LNCAP (cell line): ENCODE data around the gene CENPB.

ENCODE experiments used
- TF ChIP-seq, protein P1 (sequence below): fragments of 450-650 bp; IDR thresholded peaks from 2 replicates; pipeline ENCODE4 v1.5.1; 2017; ENCODE audit warnings: mild to moderate bottlenecking

Gene CENPB

DNA sequence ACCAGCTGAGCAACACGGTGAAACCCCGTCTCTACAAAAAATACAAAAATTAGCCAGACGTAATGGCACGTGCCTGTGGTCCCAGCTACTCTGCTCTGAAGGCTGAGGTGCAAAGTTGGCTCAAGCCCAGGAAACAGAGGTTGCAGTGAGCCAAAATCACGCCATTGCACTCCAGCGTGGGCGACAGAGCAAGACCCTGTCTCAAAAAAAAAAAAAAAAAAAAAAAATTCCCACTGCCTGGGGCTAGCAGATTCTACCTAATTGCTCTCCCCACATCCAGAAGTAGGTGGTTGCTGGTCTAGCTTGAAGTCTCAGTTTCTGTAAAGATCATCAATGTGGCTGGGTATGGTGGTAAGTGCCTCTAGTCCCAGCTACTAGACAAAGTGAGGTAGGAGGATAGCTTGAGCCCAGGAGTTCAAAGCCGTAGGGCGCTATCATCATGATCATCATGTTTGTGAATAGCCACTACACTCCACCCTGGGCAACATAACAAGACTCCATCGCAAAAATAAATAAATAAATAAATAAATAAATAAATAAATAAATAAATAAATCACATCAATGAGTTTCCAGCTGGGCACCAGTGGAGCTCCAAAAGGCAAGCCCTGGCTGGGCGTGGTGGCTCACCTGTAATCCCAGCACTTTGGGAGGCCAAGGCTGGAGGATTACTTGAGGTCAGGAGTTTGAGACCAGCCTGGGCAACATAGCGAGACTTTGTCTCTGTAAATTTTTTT is 27.5 kb upstream of the CENPB start:
- TF ChIP-seq, protein P1, sequence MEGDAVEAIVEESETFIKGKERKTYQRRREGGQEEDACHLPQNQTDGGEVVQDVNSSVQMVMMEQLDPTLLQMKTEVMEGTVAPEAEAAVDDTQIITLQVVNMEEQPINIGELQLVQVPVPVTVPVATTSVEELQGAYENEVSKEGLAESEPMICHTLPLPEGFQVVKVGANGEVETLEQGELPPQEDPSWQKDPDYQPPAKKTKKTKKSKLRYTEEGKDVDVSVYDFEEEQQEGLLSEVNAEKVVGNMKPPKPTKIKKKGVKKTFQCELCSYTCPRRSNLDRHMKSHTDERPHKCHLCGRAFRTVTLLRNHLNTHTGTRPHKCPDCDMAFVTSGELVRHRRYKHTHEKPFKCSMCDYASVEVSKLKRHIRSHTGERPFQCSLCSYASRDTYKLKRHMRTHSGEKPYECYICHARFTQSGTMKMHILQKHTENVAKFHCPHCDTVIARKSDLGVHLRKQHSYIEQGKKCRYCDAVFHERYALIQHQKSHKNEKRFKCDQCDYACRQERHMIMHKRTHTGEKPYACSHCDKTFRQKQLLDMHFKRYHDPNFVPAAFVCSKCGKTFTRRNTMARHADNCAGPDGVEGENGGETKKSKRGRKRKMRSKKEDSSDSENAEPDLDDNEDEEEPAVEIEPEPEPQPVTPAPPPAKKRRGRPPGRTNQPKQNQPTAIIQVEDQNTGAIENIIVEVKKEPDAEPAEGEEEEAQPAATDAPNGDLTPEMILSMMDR: no peak

DNA sequence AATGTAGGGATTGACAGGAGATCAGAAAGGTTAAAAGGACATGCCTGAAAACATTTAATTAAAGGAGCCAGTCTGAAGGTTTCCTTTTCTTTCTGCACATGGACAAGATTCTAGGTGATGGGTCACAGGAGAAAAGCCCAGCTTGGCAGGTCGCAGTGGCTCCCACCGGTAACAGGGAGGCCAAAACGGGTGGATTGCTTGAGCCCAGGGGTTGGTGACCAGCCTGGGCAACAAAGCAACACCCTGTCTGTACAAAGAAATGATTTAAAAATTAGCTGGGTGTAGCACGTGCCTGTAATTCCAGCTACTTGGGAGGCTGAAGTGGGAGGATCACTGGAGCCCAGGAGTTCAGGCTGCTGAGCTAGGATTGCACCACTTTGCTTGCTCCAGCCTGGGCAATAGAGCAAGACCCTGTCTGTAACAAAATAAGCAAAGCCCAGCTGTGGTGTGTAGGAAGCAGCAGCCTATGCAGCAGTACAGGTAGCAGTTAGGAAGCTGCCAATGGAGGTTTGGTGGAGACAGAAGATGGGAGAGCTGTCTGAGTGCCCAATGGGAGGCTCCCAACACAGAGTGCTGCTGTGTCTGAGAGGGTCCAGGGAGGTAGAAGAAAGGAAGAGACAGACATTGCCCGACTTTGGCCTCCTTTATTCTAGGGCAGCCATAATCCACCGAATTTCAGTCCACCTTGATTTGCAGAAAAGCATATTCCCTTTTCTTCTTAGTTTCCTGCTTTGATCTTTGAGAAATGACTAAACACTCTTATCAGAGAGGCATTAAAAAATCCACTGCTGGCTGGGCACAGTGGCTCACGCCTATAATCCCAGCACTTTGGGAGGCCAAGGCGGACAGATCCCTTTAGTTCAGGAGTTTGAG is 26.7 kb upstream of the CENPB start:
- TF ChIP-seq, protein P1: no peak

DNA sequence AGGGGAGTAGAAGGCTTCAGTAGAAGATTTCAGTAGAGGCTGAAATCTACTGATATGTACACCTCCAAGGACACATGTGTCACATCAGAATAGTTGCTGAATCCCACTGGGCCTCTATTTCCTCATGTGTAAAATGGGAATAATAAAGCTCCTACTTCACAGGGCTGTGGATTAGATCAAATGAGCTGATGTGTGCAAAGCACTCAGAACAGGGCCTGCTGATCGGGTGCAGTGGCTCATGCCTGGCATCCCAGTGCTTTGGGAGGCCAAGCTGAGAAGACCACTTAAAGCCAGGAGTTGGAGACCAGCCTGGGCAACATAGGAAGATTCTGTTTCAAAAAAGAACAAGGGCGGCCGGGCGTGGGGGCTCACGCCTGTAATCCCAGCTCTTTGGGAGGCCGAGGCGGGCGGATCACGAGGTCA is 25.7 kb upstream of the CENPB start:
- TF ChIP-seq, protein P1: no peak

DNA sequence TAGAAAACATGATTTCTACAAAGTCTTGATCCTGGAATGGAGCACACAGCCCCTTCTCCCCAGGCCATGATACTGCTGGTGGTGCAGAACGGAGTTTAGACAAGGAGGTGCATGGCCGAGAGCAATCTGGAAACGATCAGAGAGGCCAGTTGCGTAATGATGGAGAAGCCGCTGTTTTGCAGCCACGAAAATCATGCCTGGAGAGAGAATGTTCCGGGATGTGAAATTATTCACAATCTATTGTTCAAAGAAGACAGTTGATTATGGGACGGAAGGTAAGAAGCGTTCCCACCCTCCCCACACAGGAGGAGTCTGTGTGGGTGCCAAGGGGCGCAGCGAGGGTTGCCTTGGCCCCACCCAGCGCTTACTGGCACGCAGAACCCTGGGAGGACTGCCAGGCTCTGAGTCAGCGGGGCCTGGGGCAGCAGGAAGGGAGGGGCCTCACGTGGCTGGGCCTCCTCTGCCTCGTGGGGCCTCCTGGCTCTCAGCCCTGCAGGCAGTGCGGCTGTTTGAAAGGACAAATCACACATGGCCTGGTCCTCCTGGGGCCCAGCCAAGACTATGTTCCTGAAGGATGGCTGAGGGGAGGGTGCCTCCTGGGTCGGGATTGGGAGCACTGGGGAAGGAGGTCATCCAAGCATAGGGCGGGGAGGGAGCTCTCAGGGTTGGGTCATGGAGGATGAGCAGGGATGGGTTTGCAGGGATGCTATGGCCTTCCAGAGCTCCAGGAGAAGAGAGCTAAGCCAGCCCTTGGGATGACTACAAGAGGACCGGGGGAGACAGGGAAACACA is 25.1 kb upstream of the CENPB start:
- TF ChIP-seq, protein P1: no peak

DNA sequence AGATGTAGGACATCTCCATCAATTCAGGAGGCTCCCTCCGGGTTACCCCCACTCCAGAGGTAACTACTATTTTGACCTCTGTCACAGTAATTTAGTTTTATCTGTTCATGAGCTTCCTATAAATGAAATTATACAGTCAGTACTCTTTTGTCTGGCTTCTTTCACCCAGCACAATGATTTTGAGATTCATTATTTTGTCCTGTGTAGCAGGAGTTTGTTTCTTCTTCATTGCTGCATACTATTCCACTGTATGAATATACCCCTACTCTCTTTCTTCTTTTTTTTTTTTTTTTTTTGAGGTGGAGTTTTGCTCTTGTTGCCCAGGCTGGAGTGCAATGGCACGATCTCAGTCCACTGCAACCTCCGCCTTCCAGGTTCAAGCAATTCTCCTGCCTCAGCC is 22.0 kb upstream of the CENPB start:
- TF ChIP-seq, protein P1: no peak

DNA sequence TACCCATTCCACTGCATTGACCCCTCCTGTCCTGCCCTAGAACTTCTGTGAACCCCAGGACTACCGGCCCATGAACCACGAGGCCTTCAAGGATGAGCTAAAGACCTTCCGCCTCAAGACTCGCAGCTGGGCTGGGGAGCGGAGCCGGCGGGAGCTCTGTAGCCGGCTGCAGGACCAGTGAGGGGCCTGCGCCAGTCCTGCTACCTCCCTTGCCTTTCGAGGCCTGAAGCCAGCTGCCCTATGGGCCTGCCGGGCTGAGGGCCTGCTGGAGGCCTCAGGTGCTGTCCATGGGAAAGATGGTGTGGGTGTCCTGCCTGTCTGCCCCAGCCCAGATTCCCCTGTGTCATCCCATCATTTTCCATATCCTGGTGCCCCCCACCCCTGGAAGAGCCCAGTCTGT is 18.2 kb upstream of the CENPB start:
- TF ChIP-seq, protein P1: no peak

DNA sequence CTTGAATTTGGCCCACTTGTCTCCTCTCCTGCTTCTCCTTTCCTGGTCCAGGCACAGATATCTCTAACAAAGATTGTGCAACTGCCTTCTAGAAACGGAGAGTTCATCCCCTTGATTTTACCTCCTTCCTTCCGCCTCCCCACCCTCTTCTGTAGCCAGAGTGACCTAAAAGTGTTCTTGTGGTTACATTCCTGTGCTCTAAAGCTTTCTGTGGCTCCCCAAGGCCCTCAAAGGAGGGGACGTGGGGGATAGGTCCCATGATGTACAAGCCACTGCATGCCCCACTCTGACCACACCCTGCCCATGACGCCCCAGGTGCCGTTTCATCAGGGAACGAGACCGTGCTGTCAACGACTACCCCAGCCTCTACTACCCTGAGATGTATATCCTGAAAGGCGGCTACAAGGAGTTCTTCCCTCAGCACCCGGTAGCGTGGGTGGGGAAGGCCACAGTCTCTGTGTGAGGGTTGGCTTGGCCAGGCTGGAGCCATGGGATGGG is 17.8 kb upstream of the CENPB start:
- TF ChIP-seq, protein P1: no peak
